NCI-H2171 (cell line): ENCODE data around the gene CD300LG.
"Not testable (repeated sequence)": the region's sequence is repeated elsewhere in the genome, so short reads cannot be mapped to it uniquely, and the experiment has no call there.

Experiments used
- DNase-seq: peaks from one replicate; lab custom pipeline; 2025; lab: John Stamatoyannopoulos, UW

CD300LG gene

GRCh38 chr17:43846963-43847371, at the start of gene CD300LG:
Gene CD300LG, plus strand, starts transcription at chr17:43847176. Its CDS starts 41 bp downstream, at chr17:43847217.
- no peak for DNase-seq

DNA sequence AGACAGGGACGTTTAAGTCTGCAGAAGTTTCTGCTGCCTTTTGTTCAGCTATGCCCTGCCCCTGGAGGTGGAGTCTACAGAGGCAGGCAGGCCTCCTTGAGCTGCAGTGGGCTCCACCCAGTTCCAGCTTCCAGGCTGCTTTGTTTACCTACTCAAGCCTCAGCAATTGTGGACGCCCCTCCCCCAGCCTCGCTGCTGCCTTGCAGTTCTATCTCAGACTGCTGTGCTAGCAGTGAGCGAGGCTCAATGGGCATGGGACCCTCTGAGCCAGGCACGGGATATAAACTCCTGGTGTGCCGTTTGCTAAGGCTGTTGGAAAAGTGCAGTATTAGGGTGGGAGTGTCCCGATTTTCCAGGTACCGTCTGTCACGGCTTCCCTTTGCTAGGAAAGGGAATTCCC, 49.0 kb upstream of the CD300LG start:
- not testable (repeated sequence) for DNase-seq

- DNase-seq = no peak
Observed at GRCh38 chr17:43799047-43799446, 47.9 kb upstream of the CD300LG start.

GRCh38 chr17:43800736-43801135, 46.2 kb upstream of the CD300LG start:
- DNase-seq = no peak

GRCh38 chr17:43801844-43802243, 45.1 kb upstream of the CD300LG start:
- no peak for DNase-seq

- no peak for DNase-seq
Observed at GRCh38 chr17:43803758-43804157, 43.2 kb upstream of the CD300LG start.

DNA sequence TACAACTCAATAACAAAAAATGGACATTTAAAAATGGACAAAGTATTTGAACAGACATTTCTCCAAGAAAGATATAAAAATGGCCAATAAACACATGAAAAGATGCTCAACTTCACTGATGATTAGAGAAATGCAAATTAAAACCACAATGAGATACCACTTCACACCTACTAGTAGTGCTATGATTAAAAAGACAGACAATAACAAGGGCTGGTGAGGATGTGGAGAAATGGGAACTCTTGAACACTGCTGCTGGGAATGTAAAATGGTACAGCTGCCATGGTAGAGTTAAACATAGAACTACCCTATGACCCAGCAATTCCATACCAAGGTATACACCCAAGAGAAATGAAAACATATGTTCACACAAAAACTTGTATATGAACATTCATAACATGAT, 41.9 kb upstream of the CD300LG start:
- DNase-seq = no peak

- DNase-seq = no peak
Observed at GRCh38 chr17:43808076-43808475, 38.9 kb upstream of the CD300LG start.

DNA sequence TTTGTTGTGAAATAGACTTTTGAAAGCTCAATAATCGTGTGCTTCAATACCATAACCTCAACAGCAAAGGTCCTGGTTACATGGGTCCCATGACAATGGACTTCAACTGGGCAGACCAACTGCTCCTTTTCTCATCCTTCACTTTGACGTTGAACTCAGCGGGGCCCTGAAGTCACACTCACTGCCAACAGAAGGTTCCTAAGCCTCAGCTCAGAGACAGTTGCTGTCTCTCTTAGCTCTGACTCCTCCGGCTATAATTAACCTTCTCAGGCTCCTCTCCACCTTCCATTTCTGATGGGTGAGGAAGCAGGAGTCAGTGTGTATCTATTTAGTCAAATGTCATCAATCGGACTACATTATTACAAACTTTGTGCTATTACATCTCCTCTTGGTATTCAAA, 37.9 kb upstream of the CD300LG start:
- no peak for DNase-seq

GRCh38 chr17:43810226-43810715, 36.7 kb upstream of the CD300LG start:
- no peak for DNase-seq

- DNase-seq = no peak
Observed at GRCh38 chr17:43810823-43811222, 36.2 kb upstream of the CD300LG start.

GRCh38 chr17:43812396-43813265, 34.3 kb upstream of the CD300LG start:
- no peak for DNase-seq

- no peak for DNase-seq
Observed at GRCh38 chr17:43813386-43813785, 33.6 kb upstream of the CD300LG start.

GRCh38 chr17:43814026-43814425, 33.0 kb upstream of the CD300LG start:
- no peak for DNase-seq

GRCh38 chr17:43814714-43815113, 32.3 kb upstream of the CD300LG start:
- no peak for DNase-seq

DNA sequence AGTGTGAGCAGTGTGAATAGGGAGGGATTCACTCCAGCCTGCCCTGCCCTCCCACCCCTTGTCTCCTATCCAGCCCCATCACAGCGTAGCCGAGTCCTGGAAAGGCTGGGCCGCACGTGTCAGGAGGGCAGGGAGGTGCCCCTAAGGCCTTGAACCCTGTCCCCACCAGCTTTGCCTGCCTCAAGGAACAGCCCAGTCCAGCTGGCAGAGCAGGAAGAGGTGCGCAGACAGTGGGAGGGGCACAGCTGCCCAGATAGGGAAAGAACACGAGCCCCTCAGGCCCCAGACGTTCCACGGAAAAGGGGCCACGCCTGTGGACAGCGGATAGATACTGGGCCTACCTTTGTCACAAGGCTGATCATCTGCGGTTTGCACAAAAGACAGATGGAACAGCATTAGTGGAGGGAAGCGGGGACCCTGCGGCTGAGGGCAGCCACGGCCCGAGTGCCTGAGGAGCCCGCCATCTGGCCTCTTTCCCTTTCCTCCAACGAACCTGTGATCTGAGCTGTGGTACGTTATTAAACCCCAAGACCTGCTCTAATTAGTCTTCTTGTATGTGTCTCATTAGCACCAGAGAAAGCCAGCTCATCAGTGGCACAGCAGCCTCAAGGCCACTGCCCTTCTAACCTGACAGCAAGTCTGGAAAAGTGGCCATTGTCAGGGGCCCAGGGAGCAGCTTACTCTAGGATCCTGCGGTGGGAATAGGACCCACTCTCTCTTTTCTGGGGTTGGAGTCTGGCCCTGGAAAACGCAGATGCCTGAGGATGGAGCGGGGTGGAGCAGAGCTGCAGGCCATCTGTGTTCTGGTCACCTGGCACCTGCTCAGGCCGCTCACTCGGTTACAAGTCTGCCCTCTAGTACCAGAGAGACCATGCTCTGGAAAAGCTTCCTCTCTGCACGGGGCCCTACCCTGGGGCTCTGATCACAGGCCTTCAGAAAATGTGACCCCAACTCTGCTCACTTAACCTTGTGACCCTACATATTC, 30.3 kb upstream of the CD300LG start:
- no peak for DNase-seq

DNA sequence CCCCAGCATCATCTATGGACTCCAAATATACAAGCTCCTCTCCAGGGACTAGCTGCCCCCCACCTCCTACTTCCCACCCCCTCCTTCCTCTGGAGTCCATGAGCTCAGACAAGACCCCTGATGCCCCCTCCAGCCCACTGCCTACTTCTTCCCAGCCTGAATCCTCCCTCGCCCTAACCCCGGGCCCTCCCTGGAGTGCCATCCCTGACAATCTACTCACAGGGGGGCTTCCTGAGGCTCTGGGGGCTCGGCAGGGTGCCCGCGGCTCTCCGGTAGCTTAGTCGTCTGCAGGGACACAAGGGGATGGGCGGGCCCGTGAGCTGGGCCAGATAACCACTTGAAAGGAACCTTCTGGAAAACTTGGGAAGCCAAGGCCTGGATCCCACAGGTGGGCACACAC, 29.1 kb upstream of the CD300LG start:
- DNase-seq = no peak

DNA sequence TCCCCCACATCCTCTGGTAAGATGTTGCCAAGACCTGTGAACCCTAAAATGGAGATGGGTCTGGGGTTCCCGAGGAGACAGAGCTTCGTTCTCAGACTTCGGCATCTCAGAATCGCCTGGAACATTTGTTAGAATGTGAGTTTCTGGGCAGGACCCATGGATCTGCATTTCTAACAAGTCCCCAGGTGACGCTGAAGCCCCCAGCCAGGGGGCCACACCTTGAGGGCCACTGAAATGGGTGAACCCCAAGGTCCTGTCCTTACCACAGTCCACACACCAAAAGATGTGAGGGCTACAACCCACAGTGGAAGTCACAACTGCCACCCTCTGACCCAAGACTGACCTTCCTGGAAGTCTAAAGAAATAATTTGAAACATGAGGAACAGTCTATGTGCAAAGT, 28.0 kb upstream of the CD300LG start:
- DNase-seq = no peak

DNA sequence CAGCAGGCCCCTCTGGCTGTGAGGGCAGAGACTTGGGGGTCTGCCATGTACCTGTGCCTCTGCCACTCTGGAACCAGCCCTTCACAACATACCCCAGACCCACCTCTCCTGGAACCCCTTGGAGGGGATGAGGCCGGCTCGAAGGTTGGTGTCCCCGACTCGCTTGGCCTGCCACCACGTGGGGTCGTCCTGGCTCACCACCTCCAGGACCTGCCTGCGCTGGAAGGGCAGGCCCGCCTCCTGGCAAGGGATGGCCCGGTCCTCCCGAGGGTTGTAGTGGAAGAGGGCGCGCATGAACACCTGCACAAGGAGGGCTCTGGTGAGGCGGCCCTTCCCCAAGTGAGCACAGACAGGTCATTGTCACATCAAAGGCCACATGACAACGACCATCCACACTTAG, 26.2 kb upstream of the CD300LG start:
- no peak for DNase-seq

DNA sequence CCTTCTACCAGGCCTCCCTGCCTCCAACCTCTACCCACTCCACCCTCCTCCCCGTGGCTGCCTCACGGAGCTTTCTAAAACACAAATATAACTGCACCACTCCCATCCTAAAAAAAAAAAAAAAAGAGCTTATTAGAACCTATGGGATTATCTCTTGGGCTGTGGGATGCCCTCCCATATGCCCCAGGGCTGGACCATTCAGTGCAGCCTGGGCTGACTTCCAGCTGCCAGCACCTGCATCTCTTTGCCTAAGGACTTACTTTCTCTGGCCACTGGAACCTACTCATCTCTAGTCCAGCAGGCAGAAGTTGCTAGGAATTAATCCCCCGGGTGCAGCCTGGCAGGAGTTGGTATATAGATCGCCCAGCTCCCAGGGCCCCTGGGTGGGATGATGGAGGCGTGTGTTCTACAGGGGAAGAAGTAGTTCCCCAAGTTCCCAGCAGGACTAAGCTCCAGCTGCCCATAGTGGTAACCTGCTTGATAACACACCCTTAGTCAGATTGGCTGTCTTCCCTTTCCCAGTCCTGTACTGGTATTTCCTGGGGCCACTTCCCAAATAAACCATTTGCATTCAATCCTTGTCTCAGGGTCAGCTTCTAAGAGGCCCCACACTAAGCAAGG, 24.3 kb upstream of the CD300LG start:
- DNase-seq = no peak

DNA sequence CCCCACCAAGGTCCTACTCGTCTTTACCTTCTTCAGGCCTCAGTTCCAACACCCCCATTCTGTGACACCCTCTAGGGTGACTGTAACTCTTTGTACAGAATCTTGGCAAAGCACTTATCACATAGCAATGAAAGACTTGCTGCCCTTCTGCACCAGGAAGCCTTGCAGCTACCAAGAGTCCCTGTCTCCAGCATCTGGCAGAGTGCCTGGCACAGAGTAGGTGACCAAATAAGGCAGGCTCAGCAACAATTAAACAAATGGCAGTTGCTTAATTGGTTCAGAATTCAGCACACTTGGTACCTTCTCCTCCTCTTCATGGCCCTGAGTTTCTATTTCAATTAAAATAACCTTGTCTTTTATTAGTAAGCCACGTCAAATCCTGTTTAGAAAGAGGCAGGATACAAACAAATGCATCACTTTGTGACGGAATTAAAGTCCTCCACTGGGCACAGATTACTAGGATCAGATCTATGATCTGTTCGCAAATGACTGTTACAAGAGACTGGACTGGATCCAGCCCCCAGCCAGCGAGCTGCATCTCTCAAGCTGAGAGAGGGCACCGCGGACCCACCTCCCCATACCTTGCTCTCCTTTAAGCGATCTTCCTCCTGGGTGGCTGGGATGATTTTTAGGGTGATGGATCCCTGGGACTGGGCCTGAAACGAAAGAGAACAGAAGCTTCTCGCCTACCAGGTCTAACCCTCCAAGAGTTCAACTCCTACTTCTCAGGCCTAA, 23.5 kb upstream of the CD300LG start:
- DNase-seq = no peak
